ENCODE measurements around the gene AKR1D1.
"Not testable (repeated sequence)": the region's sequence is repeated elsewhere in the genome, so short reads cannot be mapped to it uniquely, and the experiment has no call there.

- TF ChIP-seq CTCF (IDR thresholded peaks at IDR 0.05); EZH2 (IDR thresholded peaks at IDR 0.05; ENCODE audit: borderline replicate concordance, insufficient read depth, low read depth, low read length, poor library complexity, severe bottlenecking): not testable (repeated sequence)
Measured at GRCh38 chr7:138051712-138052247, 24.5 kb upstream of the AKR1D1 start.

Measured in B cell (primary cell).